Endothelial cell of umbilical vein (primary cell): ENCODE measurements around the gene CHRNB1.

Experiments
- CTCF ChIP-seq, 2 donors: IDR thresholded peaks; 1 replicate in 1 of 2; 2 replicates in 1 of 2; pipeline ENCODE4 v1.5.1; 2011; ENCODE audit warnings: low read length in 2 of 2, mild to moderate bottlenecking in 2 of 2, moderate library complexity in 2 of 2, control low read depth in 1 of 2, inconsistent platforms in 1 of 2, low read depth in 1 of 2; ENCODE audit not compliant: insufficient read depth in 1 of 2; ENCODE audit errors: extremely low read depth in 1 of 2
- EZH2 ChIP-seq: IDR thresholded peaks from 2 replicates; pipeline ENCODE4 v1.6.1; 2012; ENCODE audit warnings: borderline replicate concordance, low read depth, mild to moderate bottlenecking, moderate library complexity, low read length, inconsistent platforms; ENCODE audit not compliant: severe bottlenecking
- JUN ChIP-seq: IDR thresholded peaks from 2 replicates; pipeline ENCODE4 v1.6.1; 2011; ENCODE audit warnings: borderline replicate concordance, low read depth; ENCODE audit not compliant: insufficient read length, insufficient read depth
- MAX ChIP-seq: IDR thresholded peaks from 2 replicates; pipeline ENCODE4 v1.6.1; 2011; ENCODE audit not compliant: insufficient read depth, insufficient read length
- POLR2A ChIP-seq: IDR thresholded peaks from 2 replicates; pipeline ENCODE4 v1.6.1; 2012; ENCODE audit warnings: low read depth, mild to moderate bottlenecking, control low read depth, low read length
- POLR2AphosphoS5 ChIP-seq: IDR thresholded peaks from 2 replicates; pipeline ENCODE4 v1.6.1; 2012; ENCODE audit warnings: low read depth, mild to moderate bottlenecking, control low read depth, low read length, moderate library complexity; ENCODE audit not compliant: insufficient read depth

- TF ChIP-seq CTCF (IDR thresholded peaks at IDR 0.05; ENCODE audit: extremely low read depth in 1 of 2, insufficient read depth in 1 of 2, low read depth in 1 of 2, low read length in 2 of 2) (no peak), POLR2A (no peak), JUN (no peak), EZH2 (no peak), POLR2AphosphoS5 (no peak), MAX (no peak)
These were observed 16.3 kb upstream of the CHRNB1 start, which contains the start of gene SPEM3 for GRCh38 chr17:7428557-7428956.
